Coronary artery (tissue), 2 donors: ENCODE data around the gene ASB9.
"Not testable (repeated sequence)": the region's sequence is repeated elsewhere in the genome, so short reads cannot be mapped to it uniquely, and the experiment has no call there.

Source experiments
- DNase-seq: peaks from one replicate; pipeline ENCODE4 v3.0.0-alpha.2; 2017; ENCODE audit warnings: low spot score
- H3K27ac ChIP-seq, 2 donors: fragments of 200-600 bp; sonication (generic); one replicate each; pipeline ENCODE4 v1.5.1; 2016 to 2019
- H3K4me3 ChIP-seq: fragments of 200-600 bp; sonication (generic); 2 replicates; pipeline ENCODE4 v1.5.1; 2016; ENCODE audit warnings: mild to moderate bottlenecking, moderate library complexity
- TF ChIP-seq, protein P1 (sequence below): fragments of 200-600 bp; sonication (generic); IDR thresholded peaks from one replicate; pipeline ENCODE4 v1.5.1; 2019; ENCODE audit warnings: antibody characterized with exemption

The ASB9 gene

DNA sequence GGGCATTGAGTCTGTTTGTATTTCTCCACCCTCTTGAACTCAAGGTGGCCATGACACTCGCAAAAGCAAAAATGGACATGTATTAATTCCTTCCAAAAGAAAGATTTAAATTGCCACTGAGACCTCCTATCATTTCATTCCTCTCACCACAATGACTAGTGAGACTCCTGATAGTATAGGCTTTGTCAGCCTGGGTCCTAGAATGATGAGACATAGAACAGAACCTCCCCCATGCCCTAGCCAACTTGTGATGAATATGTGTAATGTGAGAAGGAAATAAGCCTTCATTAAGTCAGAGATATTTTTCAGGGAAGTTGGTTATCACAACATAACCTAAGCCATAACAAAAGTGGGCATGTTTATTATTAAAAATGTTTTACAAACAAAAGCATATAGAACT lies 62.5 kb downstream of the ASB9 start:
- Histone ChIP-seq H3K4me3 (no peak overlapping the region), H3K27ac (no peak overlapping the region)
- DNase-seq: no peak
- TF ChIP-seq, protein P1, sequence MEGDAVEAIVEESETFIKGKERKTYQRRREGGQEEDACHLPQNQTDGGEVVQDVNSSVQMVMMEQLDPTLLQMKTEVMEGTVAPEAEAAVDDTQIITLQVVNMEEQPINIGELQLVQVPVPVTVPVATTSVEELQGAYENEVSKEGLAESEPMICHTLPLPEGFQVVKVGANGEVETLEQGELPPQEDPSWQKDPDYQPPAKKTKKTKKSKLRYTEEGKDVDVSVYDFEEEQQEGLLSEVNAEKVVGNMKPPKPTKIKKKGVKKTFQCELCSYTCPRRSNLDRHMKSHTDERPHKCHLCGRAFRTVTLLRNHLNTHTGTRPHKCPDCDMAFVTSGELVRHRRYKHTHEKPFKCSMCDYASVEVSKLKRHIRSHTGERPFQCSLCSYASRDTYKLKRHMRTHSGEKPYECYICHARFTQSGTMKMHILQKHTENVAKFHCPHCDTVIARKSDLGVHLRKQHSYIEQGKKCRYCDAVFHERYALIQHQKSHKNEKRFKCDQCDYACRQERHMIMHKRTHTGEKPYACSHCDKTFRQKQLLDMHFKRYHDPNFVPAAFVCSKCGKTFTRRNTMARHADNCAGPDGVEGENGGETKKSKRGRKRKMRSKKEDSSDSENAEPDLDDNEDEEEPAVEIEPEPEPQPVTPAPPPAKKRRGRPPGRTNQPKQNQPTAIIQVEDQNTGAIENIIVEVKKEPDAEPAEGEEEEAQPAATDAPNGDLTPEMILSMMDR: no peak

DNA sequence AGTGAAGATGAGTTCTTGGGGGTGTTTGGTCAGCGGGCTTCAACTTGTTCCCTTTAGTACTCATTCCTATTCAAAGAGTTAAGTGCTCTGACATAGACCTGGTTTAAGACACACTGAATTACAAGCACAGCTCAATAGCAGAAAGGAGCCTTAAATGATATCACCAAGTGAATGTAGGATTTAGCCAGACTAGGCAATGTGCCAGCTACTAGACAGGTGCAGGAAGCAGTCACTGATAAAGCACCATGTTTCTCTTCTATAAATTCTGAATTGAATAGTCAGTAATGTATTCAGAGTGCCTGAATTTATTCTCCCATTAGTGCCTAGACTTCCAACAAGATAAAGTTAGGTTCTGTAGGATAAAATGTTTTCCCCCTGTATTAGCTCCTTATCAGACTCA lies 63.6 kb downstream of the ASB9 start:
- Histone ChIP-seq H3K27ac (no peak overlapping the region), H3K4me3 (no peak overlapping the region)
- no peak for DNase-seq
- TF ChIP-seq, protein P1: no peak

DNA sequence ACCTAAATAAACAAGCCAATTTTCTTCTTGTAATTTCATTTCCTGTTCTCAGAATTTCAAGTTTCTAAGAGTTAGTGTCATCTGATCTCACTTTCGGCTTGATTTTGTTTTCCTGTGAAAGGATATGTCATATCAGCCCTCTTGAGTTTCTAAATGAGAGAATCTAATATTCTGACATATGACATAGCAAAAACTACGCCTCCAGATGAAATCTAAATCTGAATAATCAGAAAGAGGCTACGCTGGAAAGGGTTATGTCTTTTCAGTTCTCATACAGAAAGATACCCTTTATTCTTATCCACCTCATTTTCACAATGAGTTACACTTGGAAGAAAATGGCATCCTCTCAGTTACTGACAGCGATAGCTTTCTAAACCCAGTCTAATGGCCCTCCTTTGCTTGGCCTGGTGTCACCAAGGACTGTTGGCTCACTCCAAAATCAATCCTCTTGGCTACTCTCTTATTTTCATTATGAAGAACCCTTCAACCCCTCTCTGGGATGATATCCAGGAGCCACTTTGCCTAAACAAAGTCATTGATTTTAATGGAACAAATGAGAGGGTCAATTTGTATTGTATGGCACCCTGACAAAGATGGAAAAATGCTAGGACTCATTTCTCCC lies 65.6 kb downstream of the ASB9 start:
- H3K4me3 ChIP-seq: no peak overlapping the region
- H3K27ac ChIP-seq: no peak overlapping the region
- DNase-seq: no peak
- TF ChIP-seq, protein P1: no peak

DNA sequence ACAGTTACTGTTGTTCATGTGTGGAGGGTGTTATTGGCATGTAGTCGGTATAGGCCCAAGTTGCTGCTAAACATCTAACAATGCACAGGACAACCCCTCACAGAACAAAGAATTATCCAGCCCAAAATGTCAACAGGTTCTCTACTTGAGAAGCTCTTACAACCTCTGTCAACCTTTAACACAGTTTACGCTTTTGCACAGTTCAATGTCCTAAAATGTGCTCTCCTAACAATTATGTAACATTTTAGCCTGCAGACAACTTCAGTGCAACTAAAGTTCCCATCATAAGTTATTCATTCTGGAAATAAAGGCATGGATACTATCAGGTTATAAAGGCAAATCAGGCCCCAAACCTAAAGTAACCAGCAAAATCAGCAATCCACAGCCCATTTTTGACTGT lies 66.2 kb downstream of the ASB9 start:
- no peak overlapping the region for H3K4me3 ChIP-seq
- TF ChIP-seq, protein P1: no peak
- no peak overlapping the region for H3K27ac ChIP-seq
- no peak for DNase-seq

DNA sequence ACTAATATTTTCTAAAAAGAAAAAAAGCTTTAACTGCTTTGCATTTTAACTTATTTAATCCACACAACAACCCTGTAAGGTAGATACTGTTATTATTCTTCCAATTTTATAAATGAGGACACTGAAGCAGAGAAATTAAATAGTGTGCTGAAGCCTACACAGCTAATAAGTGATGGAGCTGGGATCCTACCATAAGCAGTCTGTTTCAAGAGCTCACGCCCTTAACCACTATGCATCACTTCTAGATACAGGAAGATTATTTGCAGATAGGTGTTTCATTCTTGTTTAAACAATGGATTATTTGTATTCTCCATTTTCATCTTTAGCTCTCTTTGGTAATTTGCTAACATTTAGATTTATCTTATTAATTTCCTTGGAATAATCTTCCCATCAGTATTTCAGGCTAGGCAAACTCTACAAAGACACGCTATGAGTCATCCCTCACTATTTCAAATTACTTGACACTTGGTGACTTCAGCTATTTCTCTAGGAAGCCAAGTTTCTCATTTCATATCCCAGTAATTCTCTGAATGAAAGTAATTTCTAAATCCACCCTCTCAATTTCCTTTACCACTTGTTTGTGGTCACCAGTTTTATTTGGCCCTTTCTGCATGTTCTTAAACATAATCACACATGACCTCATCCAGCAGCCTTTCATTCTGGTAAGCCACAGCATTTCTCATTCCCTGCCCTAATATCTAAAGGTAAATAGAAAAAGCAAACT lies 67.3 kb downstream of the ASB9 start:
- no peak overlapping the region for H3K4me3 ChIP-seq
- TF ChIP-seq, protein P1: no peak
- no peak for DNase-seq
- no peak overlapping the region for H3K27ac ChIP-seq

DNA sequence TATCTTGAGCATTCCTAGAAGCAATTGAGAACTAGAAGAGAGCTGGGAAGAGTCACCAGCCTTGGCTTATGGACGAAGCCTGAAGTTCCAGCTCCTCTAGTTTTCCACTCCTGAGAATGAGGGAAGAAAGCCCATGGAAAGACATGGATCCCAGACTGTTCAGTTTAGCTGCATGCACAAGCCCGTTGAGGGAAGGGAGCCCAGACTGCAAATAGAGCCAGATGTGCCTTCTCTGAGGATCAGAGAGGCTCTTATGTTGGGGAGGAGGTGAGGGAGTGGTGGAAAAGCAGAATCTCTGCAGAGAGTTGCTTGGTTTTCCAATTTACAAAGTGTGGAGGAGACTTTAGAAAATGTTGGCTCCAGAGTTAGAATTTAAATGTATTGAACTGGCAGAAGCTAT lies 69.0 kb downstream of the ASB9 start:
- H3K27ac ChIP-seq: no peak overlapping the region
- no peak for DNase-seq
- no peak overlapping the region for H3K4me3 ChIP-seq
- TF ChIP-seq, protein P1: no peak

DNA sequence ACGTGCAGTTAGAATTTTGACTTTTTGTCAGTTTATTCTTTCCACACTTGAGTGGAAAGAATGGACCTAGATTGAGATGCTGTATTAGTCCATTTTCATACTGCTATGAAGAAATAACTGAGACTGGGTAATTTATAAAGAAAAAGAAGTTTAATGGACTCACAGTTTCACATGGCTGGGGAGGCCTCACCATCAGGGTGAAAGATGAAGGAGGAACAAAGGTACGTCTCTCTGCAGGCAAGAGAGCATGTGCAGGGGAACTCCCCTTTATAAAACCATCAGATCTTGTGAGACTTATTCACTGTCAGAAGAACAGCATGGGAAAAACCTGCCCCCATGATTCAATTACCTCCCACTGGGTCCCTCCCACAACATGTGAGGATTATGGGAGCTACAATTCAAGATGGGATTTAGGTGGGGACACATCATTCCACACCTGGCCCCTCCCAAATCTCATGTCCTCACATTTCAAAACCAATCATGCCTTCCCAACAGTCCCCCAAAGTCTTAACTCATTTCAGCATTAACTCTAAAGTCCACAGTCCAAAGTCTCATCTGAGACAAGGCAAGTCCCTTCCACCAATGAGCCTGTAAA lies 71.2 kb downstream of the ASB9 start:
- H3K4me3 ChIP-seq, DNase-seq, H3K27ac ChIP-seq: not testable (repeated sequence)
